Thoracic aorta (tissue), 2 donors: ENCODE results near the gene LMX1B. TPM values are rescaled to one million over a fixed set of nuclear protein-coding genes. Genes with fewer than 3 reads are reported as not detected.

Experiments used
- ATAC-seq: fragments of 150-250 bp; one replicate; pipeline ENCODE4 v1.8.0; 2017; ENCODE audit warnings: low read depth; ENCODE audit not compliant: insufficient number of reproducible peaks, low FRiP score
- DNase-seq: peaks from one replicate; pipeline ENCODE4 v3.0.0-alpha.2; 2020; ENCODE audit warnings: low spot score
- H3K27ac ChIP-seq, 2 donors: fragments of 200-600 bp; sonication (generic); 1 replicate in 1 of 2; 2 replicates in 1 of 2; pipeline ENCODE4 v1.5.1; 2016; ENCODE audit warnings: mild to moderate bottlenecking in 2 of 2, moderate library complexity in 2 of 2
- H3K27me3 ChIP-seq: fragments of 200-600 bp; sonication (generic); replicated peaks from 2 replicates; pipeline ENCODE4 v1.6.0; 2016; ENCODE audit warnings: mild to moderate bottlenecking; ENCODE audit not compliant: insufficient read depth
- H3K36me3 ChIP-seq: fragments of 200-600 bp; sonication (generic); one replicate; pipeline ENCODE4 v1.5.1; 2016
- H3K4me1 ChIP-seq, 2 donors: fragments of 200-600 bp; sonication (generic); 1 replicate in 1 of 2; 2 replicates in 1 of 2; pipeline versions ENCODE4 v1.5.1 to v1.6.0; 2016; ENCODE audit warnings: low read depth in 2 of 2, mild to moderate bottlenecking in 1 of 2; ENCODE audit not compliant: control insufficient read depth in 1 of 2
- H3K4me3 ChIP-seq: fragments of 200-600 bp; sonication (generic); 2 replicates; pipeline ENCODE4 v1.5.1; 2016; ENCODE audit warnings: mild to moderate bottlenecking
- H3K9me3 ChIP-seq: fragments of 200-600 bp; sonication (generic); 2 replicates; pipeline ENCODE4 v1.5.1; 2016
- total RNA-seq, 2 donors: library from RNA; depleted of rRNA; stranded (reverse); fragments of >200 nt; gene quantifications; one replicate each; pipeline versions ENCODE4 v1.1.0 to v1.2.3, GENCODE V29; 2016
- TF ChIP-seq, protein P1 (sequence below): fragments of 200-600 bp; sonication (generic); IDR thresholded peaks from one replicate; pipeline ENCODE4 v1.5.1; 2019; ENCODE audit warnings: antibody characterized with exemption

LMX1B gene
- total RNA-seq, 2 donors from 2014 or later: not detected

DNA sequence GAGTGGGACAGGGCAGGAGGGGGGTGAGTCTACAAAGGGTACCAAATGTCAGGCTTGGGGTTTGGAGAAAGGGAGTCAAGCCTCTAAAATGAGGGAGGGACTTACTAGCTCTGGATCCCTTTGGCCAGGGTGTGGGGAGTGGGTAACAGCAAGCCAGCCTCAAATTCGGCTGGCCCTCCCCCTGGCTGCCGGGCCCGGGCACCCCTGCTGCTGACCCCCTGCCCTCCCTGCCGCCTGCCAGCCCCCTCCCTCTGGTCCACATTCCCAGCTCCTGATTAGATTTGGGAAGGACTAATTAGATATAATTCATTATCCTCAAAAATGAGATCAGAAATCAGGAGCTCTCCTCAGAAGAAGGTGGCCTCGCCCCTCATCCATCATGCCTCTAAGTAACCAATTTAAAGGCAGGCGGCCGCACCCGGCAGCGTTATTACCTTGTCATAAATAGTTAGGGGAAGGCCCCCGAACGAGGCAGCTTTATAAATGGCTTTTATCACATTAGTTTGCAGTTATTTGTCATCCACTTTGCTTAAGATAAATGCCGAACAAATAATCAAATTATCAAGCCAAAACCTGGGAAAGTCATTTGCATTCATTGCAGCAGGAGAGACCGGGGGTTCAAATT is 44.6 kb downstream of the LMX1B start:
- Histone ChIP-seq H3K27me3 (no peaks in the 10 kb centered on the region), H3K4me3 (no peak overlapping the region), H3K9me3 (no peaks in the 10 kb centered on the region), H3K36me3 (no peaks in the 10 kb centered on the region), H3K27ac (no peak overlapping the region), H3K4me1 (peaks cover 0 to under 1% of the 10 kb centered on the region in 2 donors)
- no peak for DNase-seq
- TF ChIP-seq, protein P1, sequence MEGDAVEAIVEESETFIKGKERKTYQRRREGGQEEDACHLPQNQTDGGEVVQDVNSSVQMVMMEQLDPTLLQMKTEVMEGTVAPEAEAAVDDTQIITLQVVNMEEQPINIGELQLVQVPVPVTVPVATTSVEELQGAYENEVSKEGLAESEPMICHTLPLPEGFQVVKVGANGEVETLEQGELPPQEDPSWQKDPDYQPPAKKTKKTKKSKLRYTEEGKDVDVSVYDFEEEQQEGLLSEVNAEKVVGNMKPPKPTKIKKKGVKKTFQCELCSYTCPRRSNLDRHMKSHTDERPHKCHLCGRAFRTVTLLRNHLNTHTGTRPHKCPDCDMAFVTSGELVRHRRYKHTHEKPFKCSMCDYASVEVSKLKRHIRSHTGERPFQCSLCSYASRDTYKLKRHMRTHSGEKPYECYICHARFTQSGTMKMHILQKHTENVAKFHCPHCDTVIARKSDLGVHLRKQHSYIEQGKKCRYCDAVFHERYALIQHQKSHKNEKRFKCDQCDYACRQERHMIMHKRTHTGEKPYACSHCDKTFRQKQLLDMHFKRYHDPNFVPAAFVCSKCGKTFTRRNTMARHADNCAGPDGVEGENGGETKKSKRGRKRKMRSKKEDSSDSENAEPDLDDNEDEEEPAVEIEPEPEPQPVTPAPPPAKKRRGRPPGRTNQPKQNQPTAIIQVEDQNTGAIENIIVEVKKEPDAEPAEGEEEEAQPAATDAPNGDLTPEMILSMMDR: no peak
- ATAC-seq: no peak

DNA sequence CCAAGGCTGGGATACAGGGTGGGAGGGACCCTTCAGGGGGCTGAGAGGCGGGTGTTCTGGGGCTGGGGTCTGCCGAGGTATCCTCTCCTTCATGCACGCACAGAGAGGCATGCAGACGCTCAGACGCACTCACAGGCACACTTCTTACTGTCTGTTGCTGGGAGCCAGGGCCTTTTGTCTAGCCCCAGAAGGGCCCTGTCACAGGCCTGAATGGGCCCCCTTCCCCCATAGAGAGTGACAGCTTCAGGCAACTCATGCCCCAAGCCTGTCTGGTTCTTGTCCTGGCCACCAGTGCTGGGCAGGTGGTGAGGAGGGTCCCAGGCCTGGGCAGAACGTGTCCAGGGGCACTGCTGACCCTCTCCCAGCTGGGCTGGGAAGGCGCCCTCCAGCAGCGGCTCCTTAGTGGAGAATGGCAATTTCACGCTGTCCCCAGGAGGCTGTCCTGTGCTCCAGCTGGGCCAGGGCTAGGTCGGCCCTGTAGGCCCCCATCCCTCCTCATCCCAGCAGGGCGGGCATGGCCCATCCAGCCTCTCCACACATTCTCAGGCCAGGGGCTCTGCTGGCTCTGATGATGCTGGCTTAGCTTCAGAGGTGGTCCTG is 45.3 kb downstream of the LMX1B start:
- ATAC-seq (no peak), DNase-seq (no peak)
- no peaks in the 10 kb centered on the region for H3K9me3 ChIP-seq
- H3K36me3 ChIP-seq: no peaks in the 10 kb centered on the region
- H3K4me1 ChIP-seq: peaks cover 3 to 8% of the 10 kb centered on the region in 2 donors
- H3K27me3 ChIP-seq: no peaks in the 10 kb centered on the region
- no peak overlapping the region for H3K4me3 ChIP-seq
- TF ChIP-seq, protein P1: no peak
- no peak overlapping the region for H3K27ac ChIP-seq

DNA sequence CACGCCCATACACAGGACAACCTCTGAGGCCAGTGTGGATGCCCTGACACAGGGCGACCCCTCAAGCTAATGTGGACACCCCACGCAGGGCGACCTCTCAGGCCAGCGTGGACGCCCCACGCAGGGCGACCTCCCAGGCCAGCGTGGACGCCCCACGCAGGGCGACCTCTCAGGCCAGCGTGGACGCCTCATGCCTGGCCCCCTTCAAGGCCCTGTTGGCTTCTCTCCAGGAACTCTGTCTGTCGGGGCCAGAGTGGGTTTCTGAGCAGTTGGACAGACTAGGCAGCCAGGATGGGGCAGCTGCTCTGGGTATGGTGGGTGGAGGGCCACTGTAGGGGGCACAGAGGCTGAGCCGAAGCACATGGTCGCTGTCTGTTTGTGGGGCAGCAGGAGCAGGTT is 47.4 kb downstream of the LMX1B start:
- no peak overlapping the region for H3K4me3 ChIP-seq
- H3K36me3 ChIP-seq: no peaks in the 10 kb centered on the region
- H3K27ac ChIP-seq: no peak overlapping the region
- TF ChIP-seq, protein P1: no peak
- no peaks in the 10 kb centered on the region for H3K9me3 ChIP-seq
- ATAC-seq: no peak
- no peaks in the 10 kb centered on the region for H3K27me3 ChIP-seq
- peaks cover 6 to 17% of the 10 kb centered on the region in 2 donors for H3K4me1 ChIP-seq
- DNase-seq: no peak

DNA sequence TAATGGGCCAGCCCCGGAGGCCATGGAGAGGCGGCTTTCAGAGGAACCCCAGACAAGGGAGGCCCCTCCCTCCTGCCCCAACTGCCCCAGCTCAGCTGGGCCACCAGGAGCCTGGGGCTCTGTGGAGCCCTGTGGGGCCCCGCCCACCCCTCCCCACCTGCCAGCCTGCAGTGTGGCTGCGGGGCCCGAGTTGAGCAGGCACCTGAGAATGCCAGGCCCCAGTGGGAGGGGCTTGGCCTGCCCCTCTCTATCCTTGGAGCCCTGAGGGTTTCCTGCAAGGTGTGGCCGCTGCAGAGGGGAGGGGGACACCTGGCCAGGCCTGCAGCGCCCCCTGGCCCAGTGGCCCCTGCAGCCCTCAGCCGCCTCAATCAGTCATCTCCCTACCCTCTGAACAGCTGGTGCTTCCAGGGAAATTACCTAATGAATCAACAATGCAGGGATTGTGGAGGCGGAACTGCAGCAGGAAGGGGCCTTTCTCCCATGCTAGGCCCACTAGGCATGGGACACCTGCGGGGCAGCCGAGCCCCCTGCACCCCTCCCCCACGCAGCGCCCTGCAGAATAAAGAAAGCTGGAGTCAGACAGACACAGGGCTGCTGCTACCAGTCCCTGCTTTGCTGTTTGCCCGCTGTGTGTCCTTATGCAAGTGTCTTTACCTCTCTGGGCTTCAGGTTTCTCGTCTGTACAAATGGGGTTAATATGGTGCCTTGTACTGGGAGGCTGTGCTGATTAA is 48.0 kb downstream of the LMX1B start:
- H3K4me1 ChIP-seq: peaks cover 6 to 17% of the 10 kb centered on the region in 2 donors
- TF ChIP-seq, protein P1: no peak
- H3K27ac ChIP-seq: no peak overlapping the region
- H3K27me3 ChIP-seq: no peaks in the 10 kb centered on the region
- ATAC-seq (no peak), DNase-seq (no peak)
- H3K4me3 ChIP-seq: no peak overlapping the region
- no peaks in the 10 kb centered on the region for H3K9me3 ChIP-seq
- no peaks in the 10 kb centered on the region for H3K36me3 ChIP-seq

DNA sequence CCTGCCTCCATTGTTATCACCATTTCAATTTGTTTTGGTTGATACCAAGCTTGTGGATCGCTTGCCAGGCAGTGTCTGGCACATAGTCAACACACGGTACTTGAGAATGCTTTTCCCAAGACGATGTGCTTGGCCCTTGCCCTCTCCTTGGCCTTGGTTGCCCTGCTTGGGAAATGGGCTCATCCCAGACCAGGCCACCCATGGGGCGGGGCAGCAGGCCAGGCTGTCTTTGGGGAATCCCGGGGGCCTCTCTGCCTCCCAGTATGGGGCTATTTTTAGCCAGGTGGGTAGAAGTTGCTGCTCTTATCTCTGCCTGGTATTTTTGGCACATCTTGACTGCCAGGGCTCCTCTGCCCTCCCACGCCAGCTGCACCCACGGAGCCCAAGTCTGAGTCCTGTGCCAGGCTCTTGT is 49.9 kb downstream of the LMX1B start:
- H3K4me1 ChIP-seq: peaks cover 6 to 17% of the 10 kb centered on the region in 2 donors
- no peak overlapping the region for H3K4me3 ChIP-seq
- H3K27me3 ChIP-seq: no peaks in the 10 kb centered on the region
- H3K9me3 ChIP-seq: no peaks in the 10 kb centered on the region
- H3K36me3 ChIP-seq: no peaks in the 10 kb centered on the region
- ATAC-seq (no peak), DNase-seq (no peak)
- TF ChIP-seq, protein P1: no peak
- H3K27ac ChIP-seq: no peak overlapping the region
